Smooth muscle cell (in vitro differentiated cells): ENCODE data around the gene AOC3. TPM values are rescaled to one million over a fixed set of nuclear protein-coding genes. Genes with fewer than 3 reads are reported as not detected.
"Not testable (repeated sequence)": the region's sequence is repeated elsewhere in the genome, so short reads cannot be mapped to it uniquely, and the experiment has no call there.

Source experiments
- DNase-seq: peaks from one replicate; lab custom pipeline; 2025; ENCODE audit not compliant: unreplicated experiment; lab: John Stamatoyannopoulos, UW
- H2AFZ ChIP-seq: fragments of 200-600 bp; sonication (generic); 2 replicates; pipeline ENCODE4 v1.6.0; 2016; ENCODE audit warnings: antibody characterized with exemption, low read depth, mild to moderate bottlenecking
- H3F3A ChIP-seq: fragments of 200-600 bp; sonication (generic); 2 replicates; pipeline ENCODE4 v1.6.0; 2017; ENCODE audit warnings: antibody characterized with exemption, low read depth
- H3K27ac ChIP-seq: fragments of 200-600 bp; sonication (generic); 2 replicates; pipeline ENCODE4 v1.5.1; 2016; ENCODE audit warnings: low read depth, mild to moderate bottlenecking
- H3K27me3 ChIP-seq: fragments of 200-600 bp; sonication (generic); 2 replicates; pipeline ENCODE4 v1.6.1; 2016; ENCODE audit warnings: low read depth, mild to moderate bottlenecking
- H3K36me3 ChIP-seq: fragments of 200-600 bp; sonication (generic); 2 replicates; pipeline ENCODE4 v1.5.1; 2016; ENCODE audit warnings: low read depth
- H3K4me1 ChIP-seq: fragments of 200-600 bp; sonication (generic); 2 replicates; pipeline ENCODE4 v1.5.1; 2016; ENCODE audit warnings: low read depth
- H3K4me2 ChIP-seq: fragments of 200-600 bp; sonication (generic); 2 replicates; pipeline ENCODE4 v1.6.0; 2016; ENCODE audit warnings: mild to moderate bottlenecking
- H3K4me3 ChIP-seq: fragments of 200-600 bp; sonication (generic); 2 replicates; pipeline ENCODE4 v1.5.1; 2016; ENCODE audit warnings: mild to moderate bottlenecking
- H3K79me2 ChIP-seq: fragments of 200-600 bp; sonication (generic); 2 replicates; pipeline ENCODE4 v1.6.0; 2016; ENCODE audit warnings: low read depth, mild to moderate bottlenecking
- H3K9ac ChIP-seq: fragments of 200-600 bp; sonication (generic); 2 replicates; pipeline ENCODE4 v1.6.0; 2016; ENCODE audit warnings: low read depth
- H3K9me3 ChIP-seq: fragments of 200-600 bp; sonication (generic); replicated peaks from 2 replicates; pipeline ENCODE4 v1.5.1; 2016; ENCODE audit warnings: low read depth
- H4K20me1 ChIP-seq: fragments of 200-600 bp; sonication (generic); 2 replicates; pipeline ENCODE4 v1.6.0; 2016; ENCODE audit warnings: low read depth
- CTCF ChIP-seq: fragments of 200-600 bp; sonication (generic); IDR thresholded peaks from 2 replicates; pipeline ENCODE4 v1.5.1; 2017; ENCODE audit warnings: borderline replicate concordance, mild to moderate bottlenecking, antibody characterized with exemption; ENCODE audit not compliant: insufficient read depth, poor library complexity, severe bottlenecking
- WGBS: methylation state at CpG from one replicate; pipeline ENCODE4 v1.1.7; 2016; ENCODE audit warnings: low lambda C conversion rate; 5-methylcytosine and 5-hydroxymethylcytosine counted together
- polyA plus RNA-seq: library from polyadenylated mRNA; unstranded; fragments of >200 nt; fragmentation: Nextera tagmentation; extraction: Ambion mirVana; gene quantifications from 2 replicates; pipeline ENCODE4 v1.2.1, GENCODE V29; 2016
- total RNA-seq: library from RNA; depleted of rRNA; stranded (reverse); fragments of >200 nt; gene quantifications from 2 replicates; pipeline ENCODE4 v1.2.3, GENCODE V29; 2014

Gene AOC3
- total and polyA plus RNA-seq, 2 experiments from 2014 or later = 0.65 to 0.90 TPM

DNA sequence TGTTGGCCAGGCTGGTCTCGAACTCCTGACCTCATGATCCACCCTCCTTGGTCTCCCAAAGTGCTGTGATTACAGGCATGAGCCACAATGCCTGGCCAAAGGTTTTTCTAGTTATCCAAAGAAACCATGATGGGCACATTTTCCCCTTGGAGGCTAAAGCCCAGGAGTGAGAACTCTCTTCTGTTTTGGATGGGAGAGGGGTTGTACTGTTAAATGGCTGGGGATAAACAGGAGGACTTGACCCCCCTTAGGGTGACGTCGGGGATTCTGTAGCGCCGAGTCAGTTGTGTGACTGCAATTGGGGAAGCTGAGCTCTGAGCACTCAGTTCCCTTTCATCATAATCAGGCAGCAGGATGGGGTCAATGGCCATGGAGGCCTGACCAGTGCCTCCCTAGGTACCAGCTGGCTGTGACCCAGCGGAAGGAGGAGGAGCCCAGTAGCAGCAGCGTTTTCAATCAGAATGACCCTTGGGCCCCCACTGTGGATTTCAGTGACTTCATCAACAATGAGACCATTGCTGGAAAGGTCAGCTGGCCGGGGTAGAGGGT, 4.1 kb downstream of the AOC3 start:
- Histone ChIP-seq H3K36me3 (no peaks in the 10 kb centered on the region), H3K9me3 (no peaks in the 10 kb centered on the region), H3K27me3 (peaks cover 3% of the 10 kb centered on the region), H3K4me3 (no peak overlapping the region), H3K27ac (no peak overlapping the region), H3F3A (no peaks in the 10 kb centered on the region), H2AFZ (no peak overlapping the region), H3K79me2 (no peaks in the 10 kb centered on the region), H4K20me1 (no peaks in the 10 kb centered on the region), H3K4me1 (no peaks in the 10 kb centered on the region), H3K9ac (no peak overlapping the region), H3K4me2 (no peak overlapping the region)
- DNase-seq = no peak
- no peak for TF ChIP-seq CTCF
- WGBS = 89% methylated on average over 8 of the region's 8 CpGs

DNA sequence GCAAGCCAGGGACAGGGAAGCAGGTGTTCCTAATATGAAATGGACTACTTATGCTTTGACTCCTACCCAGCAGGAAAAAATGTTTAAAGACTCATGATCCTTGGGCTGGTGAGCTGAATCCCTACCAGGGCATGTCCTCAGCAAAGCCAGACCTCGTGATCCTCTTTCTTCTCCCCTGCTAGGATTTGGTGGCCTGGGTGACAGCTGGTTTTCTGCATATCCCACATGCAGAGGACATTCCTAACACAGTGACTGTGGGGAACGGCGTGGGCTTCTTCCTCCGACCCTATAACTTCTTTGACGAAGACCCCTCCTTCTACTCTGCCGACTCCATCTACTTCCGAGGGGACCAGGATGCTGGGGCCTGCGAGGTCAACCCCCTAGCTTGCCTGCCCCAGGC, 5.1 kb downstream of the AOC3 start:
- H3K27ac ChIP-seq, DNase-seq, H2AFZ ChIP-seq, H3K4me3 ChIP-seq, H4K20me1 ChIP-seq, H3K9me3 ChIP-seq, H3K9ac ChIP-seq, H3K27me3 ChIP-seq, H3K4me2 ChIP-seq, H3F3A ChIP-seq, H3K36me3 ChIP-seq, H3K4me1 ChIP-seq, H3K79me2 ChIP-seq: not testable (repeated sequence)
- 92% methylated on average over 5 of the region's 8 CpGs for WGBS

DNA sequence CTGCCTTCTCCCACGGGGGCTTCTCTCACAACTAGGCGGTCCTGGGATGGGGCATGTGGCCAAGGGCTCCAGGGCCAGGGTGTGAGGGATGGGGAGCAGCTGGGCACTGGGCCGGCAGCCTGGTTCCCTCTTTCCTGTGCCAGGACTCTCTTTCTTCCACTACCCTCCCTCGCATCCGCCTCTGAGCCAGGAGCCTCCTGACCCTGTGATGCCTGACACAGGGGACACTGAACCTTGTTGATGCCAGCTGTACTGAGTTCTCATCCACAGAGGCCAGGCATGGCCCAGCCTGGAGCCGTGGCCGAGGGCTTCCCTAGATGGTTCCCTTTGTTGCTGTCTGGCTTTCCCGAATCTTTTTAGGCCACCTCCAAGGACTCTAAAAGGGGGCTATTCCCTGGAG, 5.5 kb downstream of the AOC3 start:
- not testable (repeated sequence) for H2AFZ ChIP-seq, H3F3A ChIP-seq, H4K20me1 ChIP-seq, H3K9ac ChIP-seq, H3K4me3 ChIP-seq, H3K27ac ChIP-seq, H3K79me2 ChIP-seq, H3K27me3 ChIP-seq, H3K4me1 ChIP-seq, H3K4me2 ChIP-seq, H3K36me3 ChIP-seq, DNase-seq, H3K9me3 ChIP-seq
- 95% methylated on average over 5 of the region's 8 CpGs for WGBS

DNA sequence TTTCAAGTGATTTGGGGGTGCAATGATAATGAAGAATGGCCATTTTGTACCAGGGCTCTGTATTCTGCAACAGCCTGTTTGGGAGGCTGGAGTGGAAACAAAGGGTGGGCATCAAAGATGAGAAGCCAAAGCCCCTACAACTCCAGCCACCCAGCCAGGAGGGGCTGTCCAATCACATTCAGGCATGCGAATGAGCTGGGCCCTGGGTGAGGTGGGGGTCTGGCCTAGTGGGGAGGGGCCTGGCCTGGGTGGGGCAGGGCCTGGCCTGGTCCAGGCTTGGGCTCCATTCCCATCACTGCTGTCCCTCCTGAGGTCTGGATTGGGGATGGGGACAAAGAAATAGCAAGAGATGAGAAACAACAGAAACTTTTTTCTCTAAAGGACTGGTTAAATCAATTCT, 6.4 kb downstream of the AOC3 start:
- DNase-seq = no peak
- Histone ChIP-seq H3K4me1 (no peaks in the 10 kb centered on the region), H3K36me3 (no peaks in the 10 kb centered on the region), H3K9me3 (no peaks in the 10 kb centered on the region), H3K79me2 (no peaks in the 10 kb centered on the region), H2AFZ (no peak overlapping the region), H3K9ac (no peak overlapping the region), H3K27ac (no peak overlapping the region), H3K4me2 (no peak overlapping the region), H3K27me3 (peaks cover 3% of the 10 kb centered on the region), H4K20me1 (no peaks in the 10 kb centered on the region), H3F3A (no peaks in the 10 kb centered on the region), H3K4me3 (no peak overlapping the region)
- TF ChIP-seq CTCF = no peak
- 80% methylated on average over 1 of the region's 1 CpG for WGBS

- 85% methylated on average over 7 of the region's 7 CpGs for WGBS
- peaks cover 2% of the 10 kb centered on the region for H3K9me3 ChIP-seq
- H3K4me1 ChIP-seq = no peaks in the 10 kb centered on the region
- no peaks in the 10 kb centered on the region for H4K20me1 ChIP-seq
- H3K36me3 ChIP-seq = no peaks in the 10 kb centered on the region
- H3K27ac ChIP-seq = peak overlapping the region; percentile 93
- H2AFZ ChIP-seq = no peak overlapping the region
- no peak for DNase-seq
- H3F3A ChIP-seq = no peaks in the 10 kb centered on the region
- peak overlapping the region; percentile 50 for H3K4me2 ChIP-seq
- H3K79me2 ChIP-seq = no peaks in the 10 kb centered on the region
- no peak overlapping the region for H3K4me3 ChIP-seq
- TF ChIP-seq CTCF = no peak
- H3K9ac ChIP-seq = no peak overlapping the region
- H3K27me3 ChIP-seq = no peaks in the 10 kb centered on the region
Measured at GRCh38 chr17:42865638-42866094, 14.7 kb downstream of the AOC3 start.
